ENCODE measurements around the gene OR9Q2. TPM values are rescaled to one million over a fixed set of nuclear protein-coding genes. Genes with fewer than 3 reads are reported as not detected.
"Not testable (repeated sequence)": the region's sequence is repeated elsewhere in the genome, so short reads cannot be mapped to it uniquely, and the experiment has no call there.

Gene OR9Q2
- polyA plus RNA-seq, 1 of the 3 experiments (the other 2 are of a cell fraction): not detected

DNA sequence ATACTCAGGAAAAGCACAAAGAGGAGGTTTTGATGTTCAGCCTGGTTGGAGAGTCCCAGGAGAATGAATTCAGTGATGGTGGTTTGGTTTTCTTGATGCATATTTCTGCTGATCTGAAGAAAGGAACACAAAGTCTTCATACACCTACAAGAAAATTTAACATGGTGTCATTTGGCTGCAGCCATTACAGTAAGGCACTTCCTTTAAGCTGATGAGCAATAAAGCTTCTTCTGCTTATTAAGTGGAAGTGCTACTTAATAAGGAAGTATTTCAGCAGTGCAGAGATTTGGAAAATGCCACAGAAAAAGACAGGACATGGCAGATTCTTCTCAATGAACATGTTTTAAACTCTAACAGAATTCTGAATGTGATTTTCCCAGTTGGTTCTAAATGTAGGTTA is 15.2 kb downstream of the OR9Q2 start, which contains the start of gene OR1S2:
OR1S2 (minus strand) TSS at position 101 of the 400 bp plus-strand sequence; CDS start at position 101, 0 bp downstream.
- ChIA-PET CTCF (no interaction called here), POLR2A (no interaction called here)
- H3K9me2 ChIP-seq: peaks cover 3% of the 10 kb centered on the region; the same call in 1 of the 2 replicates
- H3K9me3 ChIP-seq: no peaks in the 10 kb centered on the region
- no peaks in the 10 kb centered on the region for H3F3A ChIP-seq (replicated peaks; ENCODE audit: insufficient read depth)
- no peaks in the 10 kb centered on the region for H3K27me3 ChIP-seq (ENCODE audit: insufficient read depth)
- no peaks in the 10 kb centered on the region for H4K20me1 ChIP-seq (ENCODE audit: insufficient read depth)
- H3K4me3 ChIP-seq (ENCODE audit: low read depth in 2 of 2, low read length in 1 of 2): no peak within 1 kb of the TSS
- H3K4me1 ChIP-seq (ENCODE audit: control insufficient read depth in 1 of 2, insufficient read depth in 2 of 2, low read depth in 1 of 2, low read length in 1 of 2): no peaks in the 10 kb centered on the region
- H3K36me3 ChIP-seq (replicated peaks in 1 of 2; ENCODE audit: control insufficient read depth in 1 of 2, insufficient read depth in 2 of 2, low read length in 1 of 2): no peaks in the 10 kb centered on the region
- no peak within 1 kb of the TSS for H3K27ac ChIP-seq (ENCODE audit: low read depth in 2 of 2, low read length in 1 of 2)
- no peak within 1 kb of the TSS for H2AFZ ChIP-seq (ENCODE audit: low read depth)
- no peak within 1 kb of the TSS for H3K9ac ChIP-seq
- no peak within 1 kb of the TSS for H3K4me2 ChIP-seq
- no peak for DNase-seq
- H3K79me2 ChIP-seq (ENCODE audit: insufficient read depth): no peaks in the 10 kb centered on the region
- TF ChIP-seq, protein P1, sequence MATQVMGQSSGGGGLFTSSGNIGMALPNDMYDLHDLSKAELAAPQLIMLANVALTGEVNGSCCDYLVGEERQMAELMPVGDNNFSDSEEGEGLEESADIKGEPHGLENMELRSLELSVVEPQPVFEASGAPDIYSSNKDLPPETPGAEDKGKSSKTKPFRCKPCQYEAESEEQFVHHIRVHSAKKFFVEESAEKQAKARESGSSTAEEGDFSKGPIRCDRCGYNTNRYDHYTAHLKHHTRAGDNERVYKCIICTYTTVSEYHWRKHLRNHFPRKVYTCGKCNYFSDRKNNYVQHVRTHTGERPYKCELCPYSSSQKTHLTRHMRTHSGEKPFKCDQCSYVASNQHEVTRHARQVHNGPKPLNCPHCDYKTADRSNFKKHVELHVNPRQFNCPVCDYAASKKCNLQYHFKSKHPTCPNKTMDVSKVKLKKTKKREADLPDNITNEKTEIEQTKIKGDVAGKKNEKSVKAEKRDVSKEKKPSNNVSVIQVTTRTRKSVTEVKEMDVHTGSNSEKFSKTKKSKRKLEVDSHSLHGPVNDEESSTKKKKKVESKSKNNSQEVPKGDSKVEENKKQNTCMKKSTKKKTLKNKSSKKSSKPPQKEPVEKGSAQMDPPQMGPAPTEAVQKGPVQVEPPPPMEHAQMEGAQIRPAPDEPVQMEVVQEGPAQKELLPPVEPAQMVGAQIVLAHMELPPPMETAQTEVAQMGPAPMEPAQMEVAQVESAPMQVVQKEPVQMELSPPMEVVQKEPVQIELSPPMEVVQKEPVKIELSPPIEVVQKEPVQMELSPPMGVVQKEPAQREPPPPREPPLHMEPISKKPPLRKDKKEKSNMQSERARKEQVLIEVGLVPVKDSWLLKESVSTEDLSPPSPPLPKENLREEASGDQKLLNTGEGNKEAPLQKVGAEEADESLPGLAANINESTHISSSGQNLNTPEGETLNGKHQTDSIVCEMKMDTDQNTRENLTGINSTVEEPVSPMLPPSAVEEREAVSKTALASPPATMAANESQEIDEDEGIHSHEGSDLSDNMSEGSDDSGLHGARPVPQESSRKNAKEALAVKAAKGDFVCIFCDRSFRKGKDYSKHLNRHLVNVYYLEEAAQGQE (IDR thresholded peaks at IDR 0.05; ENCODE audit: low read depth, low read length): no peak
- TF ChIP-seq, protein P2, sequence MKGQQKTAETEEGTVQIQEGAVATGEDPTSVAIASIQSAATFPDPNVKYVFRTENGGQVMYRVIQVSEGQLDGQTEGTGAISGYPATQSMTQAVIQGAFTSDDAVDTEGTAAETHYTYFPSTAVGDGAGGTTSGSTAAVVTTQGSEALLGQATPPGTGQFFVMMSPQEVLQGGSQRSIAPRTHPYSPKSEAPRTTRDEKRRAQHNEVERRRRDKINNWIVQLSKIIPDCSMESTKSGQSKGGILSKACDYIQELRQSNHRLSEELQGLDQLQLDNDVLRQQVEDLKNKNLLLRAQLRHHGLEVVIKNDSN (IDR thresholded peaks at IDR 0.05; ENCODE audit: borderline replicate concordance, low read depth): no peak

DNA sequence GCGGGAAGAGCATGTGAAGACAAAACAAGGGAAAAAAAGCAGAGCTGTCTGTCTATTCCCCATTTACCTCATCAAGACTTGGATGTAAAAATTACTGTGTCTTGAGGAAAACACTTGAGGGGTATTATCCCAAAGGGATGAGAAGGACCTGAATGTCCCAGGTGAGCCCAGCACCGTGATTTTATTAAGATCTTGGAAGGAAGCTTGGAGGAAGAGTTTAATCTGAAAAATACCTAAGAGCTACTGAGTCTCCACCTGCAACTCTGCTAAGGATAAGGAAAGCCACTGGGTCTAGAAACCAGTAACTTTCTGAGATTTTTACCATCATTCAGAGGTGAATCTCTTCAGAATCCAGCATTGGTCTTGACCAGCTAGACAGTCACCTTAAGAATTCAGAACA is 23.6 kb downstream of the OR9Q2 start, which contains the start of gene OR1S1:
OR1S1 (plus strand) TSS at position 301 of the 400 bp plus-strand sequence.
- CTCF ChIA-PET; H4K20me1 ChIP-seq (ENCODE audit: insufficient read depth); H3K4me1 ChIP-seq (ENCODE audit: control insufficient read depth in 1 of 2, insufficient read depth in 2 of 2, low read depth in 1 of 2, low read length in 1 of 2); H3K9me3 ChIP-seq; H3K4me2 ChIP-seq; H3K27ac ChIP-seq (ENCODE audit: low read depth in 2 of 2, low read length in 1 of 2); H3K79me2 ChIP-seq (ENCODE audit: insufficient read depth); H3K9ac ChIP-seq; H3K27me3 ChIP-seq (ENCODE audit: insufficient read depth); POLR2A ChIA-PET; H3K4me3 ChIP-seq (ENCODE audit: low read depth in 2 of 2, low read length in 1 of 2); H2AFZ ChIP-seq (ENCODE audit: low read depth); H3K9me2 ChIP-seq; H3F3A ChIP-seq (replicated peaks; ENCODE audit: insufficient read depth); H3K36me3 ChIP-seq (replicated peaks in 1 of 2; ENCODE audit: control insufficient read depth in 1 of 2, insufficient read depth in 2 of 2, low read length in 1 of 2); DNase-seq: not testable (repeated sequence)
- 5% methylated on average over 2 of the region's 2 CpGs for WGBS (ENCODE audit: low lambda C conversion rate)

DNA sequence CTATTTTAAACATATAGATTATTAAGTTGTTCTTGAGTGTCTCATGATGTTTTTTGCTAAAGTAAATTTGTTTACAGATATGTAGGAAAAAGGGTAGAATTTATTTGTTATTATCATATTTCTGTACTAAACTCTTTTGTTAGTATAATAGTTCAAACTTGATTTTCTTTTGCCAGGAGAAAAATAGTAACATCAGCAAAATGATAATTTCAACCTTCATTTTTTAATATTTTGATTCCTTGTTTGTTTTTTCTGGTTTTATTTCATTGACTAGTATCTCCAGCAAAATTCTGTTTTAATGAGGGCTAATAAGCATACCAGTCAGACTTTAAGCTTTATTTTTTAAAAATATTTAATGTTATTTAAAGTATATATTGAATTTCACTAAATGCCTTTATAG is 27.6 kb downstream of the OR9Q2 start:
- H3K27me3 ChIP-seq (ENCODE audit: insufficient read depth): no peaks in the 10 kb centered on the region
- H3K79me2 ChIP-seq (ENCODE audit: insufficient read depth): no peaks in the 10 kb centered on the region
- H3K9me3 ChIP-seq: no peaks in the 10 kb centered on the region
- no peak for TF ChIP-seq FOXM1 (IDR thresholded peaks at IDR 0.05; ENCODE audit: low read depth)
- no peak overlapping the region for H3K4me2 ChIP-seq
- no peak overlapping the region for H3K9ac ChIP-seq
- DNase-seq: no peak
- no peaks in the 10 kb centered on the region for H3F3A ChIP-seq (replicated peaks; ENCODE audit: insufficient read depth)
- CTCF ChIA-PET: no interaction called here
- POLR2A ChIA-PET: no interaction called here
- no peaks in the 10 kb centered on the region for H4K20me1 ChIP-seq (ENCODE audit: insufficient read depth)
- no peak overlapping the region for H3K27ac ChIP-seq (ENCODE audit: low read depth in 2 of 2, low read length in 1 of 2)
- H3K4me1 ChIP-seq (ENCODE audit: control insufficient read depth in 1 of 2, insufficient read depth in 2 of 2, low read depth in 1 of 2, low read length in 1 of 2): no peaks in the 10 kb centered on the region
- no peak overlapping the region for H2AFZ ChIP-seq (ENCODE audit: low read depth)
- H3K4me3 ChIP-seq (ENCODE audit: low read depth in 2 of 2, low read length in 1 of 2): no peak overlapping the region
- H3K9me2 ChIP-seq: no peaks in the 10 kb centered on the region
- no peaks in the 10 kb centered on the region for H3K36me3 ChIP-seq (replicated peaks in 1 of 2; ENCODE audit: control insufficient read depth in 1 of 2, insufficient read depth in 2 of 2, low read length in 1 of 2)

Measured in SK-N-SH (cell line).